ENCODE data around the gene MYO1F.
"Not testable (repeated sequence)": the region's sequence is repeated elsewhere in the genome, so short reads cannot be mapped to it uniquely, and the experiment has no call there.

The MYO1F gene

GRCh38 chr19:8578642-8579265 lies 1.5 kb upstream of the MYO1F start:
- H3K27me3 ChIP-seq (ENCODE audit: insufficient read depth, low read length): no peaks in the 10 kb centered on the region
- H3K79me2 ChIP-seq (ENCODE audit: control insufficient read depth, insufficient read depth, low read length, unreplicated experiment): no peaks in the 10 kb centered on the region
- H2AFZ ChIP-seq (ENCODE audit: low read length, unreplicated experiment): no peak overlapping the region
- no peak overlapping the region for H3K27ac ChIP-seq (ENCODE audit: low read depth, low read length)
- peaks cover 8% of the 10 kb centered on the region for H3K4me1 ChIP-seq (ENCODE audit: control insufficient read depth, insufficient read depth, low read length, unreplicated experiment)
- H3K36me3 ChIP-seq (ENCODE audit: insufficient read depth, low read length): no peaks in the 10 kb centered on the region
- no peak overlapping the region for H3K4me3 ChIP-seq (ENCODE audit: low read depth, low read length)

- Histone ChIP-seq H2AFZ (ENCODE audit: low read length, unreplicated experiment) (no peak overlapping the region), H3K27ac (ENCODE audit: low read depth, low read length) (no peak overlapping the region), H3K4me3 (ENCODE audit: low read depth, low read length) (no peak overlapping the region), H3K36me3 (ENCODE audit: insufficient read depth, low read length) (no peaks in the 10 kb centered on the region), H3K27me3 (ENCODE audit: insufficient read depth, low read length) (no peaks in the 10 kb centered on the region), H3K4me1 (ENCODE audit: control insufficient read depth, insufficient read depth, low read length, unreplicated experiment) (peaks cover 8% of the 10 kb centered on the region), H3K79me2 (ENCODE audit: control insufficient read depth, insufficient read depth, low read length, unreplicated experiment) (no peaks in the 10 kb centered on the region)
These were observed 499 bp upstream of the MYO1F start for GRCh38 chr19:8577741-8578140.

- Histone ChIP-seq H3K4me1 (ENCODE audit: control insufficient read depth, insufficient read depth, low read length, unreplicated experiment) (peaks cover 8% of the 10 kb centered on the region), H3K27me3 (ENCODE audit: insufficient read depth, low read length) (no peaks in the 10 kb centered on the region), H3K79me2 (ENCODE audit: control insufficient read depth, insufficient read depth, low read length, unreplicated experiment) (no peaks in the 10 kb centered on the region), H3K36me3 (ENCODE audit: insufficient read depth, low read length) (no peaks in the 10 kb centered on the region), H3K4me3 (ENCODE audit: low read depth, low read length) (no peak overlapping the region), H2AFZ (ENCODE audit: low read length, unreplicated experiment) (no peak overlapping the region), H3K27ac (ENCODE audit: low read depth, low read length) (no peak overlapping the region)
These were observed 809 bp downstream of the MYO1F start for GRCh38 chr19:8576273-8576993.

- H3K36me3 ChIP-seq (ENCODE audit: insufficient read depth, low read length): no peaks in the 10 kb centered on the region
- 0 out of 2 replicates have a peak overlapping the region, but pooled peaks have one; percentile 21 for H3K4me3 ChIP-seq (ENCODE audit: low read depth, low read length)
- H3K4me1 ChIP-seq (ENCODE audit: control insufficient read depth, insufficient read depth, low read length, unreplicated experiment): peaks cover 15% of the 10 kb centered on the region
- no peaks in the 10 kb centered on the region for H3K79me2 ChIP-seq (ENCODE audit: control insufficient read depth, insufficient read depth, low read length, unreplicated experiment)
- no peak overlapping the region for H3K27ac ChIP-seq (ENCODE audit: low read depth, low read length)
- no peaks in the 10 kb centered on the region for H3K27me3 ChIP-seq (ENCODE audit: insufficient read depth, low read length)
- H2AFZ ChIP-seq (ENCODE audit: low read length, unreplicated experiment): no peak overlapping the region
These were observed 1.7 kb downstream of the MYO1F start for GRCh38 chr19:8575467-8575997.

GRCh38 chr19:8574619-8574922 lies 2.7 kb downstream of the MYO1F start:
- not testable (repeated sequence) for H3K4me3 ChIP-seq (ENCODE audit: low read depth, low read length); H3K27me3 ChIP-seq (ENCODE audit: insufficient read depth, low read length); H3K36me3 ChIP-seq (ENCODE audit: insufficient read depth, low read length); H3K27ac ChIP-seq (ENCODE audit: low read depth, low read length); H3K79me2 ChIP-seq (ENCODE audit: control insufficient read depth, insufficient read depth, low read length, unreplicated experiment); H2AFZ ChIP-seq (ENCODE audit: low read length, unreplicated experiment)
- H3K4me1 ChIP-seq (ENCODE audit: control insufficient read depth, insufficient read depth, low read length, unreplicated experiment): peaks cover 16% of the 10 kb centered on the region

GRCh38 chr19:8573316-8573715 lies 3.9 kb downstream of the MYO1F start:
- Histone ChIP-seq H3K79me2 (ENCODE audit: control insufficient read depth, insufficient read depth, low read length, unreplicated experiment) (no peaks in the 10 kb centered on the region), H3K27me3 (ENCODE audit: insufficient read depth, low read length) (no peaks in the 10 kb centered on the region), H3K4me3 (ENCODE audit: low read depth, low read length) (no peak overlapping the region), H2AFZ (ENCODE audit: low read length, unreplicated experiment) (no peak overlapping the region), H3K4me1 (ENCODE audit: control insufficient read depth, insufficient read depth, low read length, unreplicated experiment) (peaks cover 26% of the 10 kb centered on the region), H3K27ac (ENCODE audit: low read depth, low read length) (no peak overlapping the region), H3K36me3 (ENCODE audit: insufficient read depth, low read length) (no peaks in the 10 kb centered on the region)

- Histone ChIP-seq H3K36me3 (ENCODE audit: insufficient read depth, low read length) (no peaks in the 10 kb centered on the region), H3K79me2 (ENCODE audit: control insufficient read depth, insufficient read depth, low read length, unreplicated experiment) (no peaks in the 10 kb centered on the region), H3K27me3 (ENCODE audit: insufficient read depth, low read length) (no peaks in the 10 kb centered on the region), H3K27ac (ENCODE audit: low read depth, low read length) (peak overlapping the region; percentile 40), H3K4me3 (ENCODE audit: low read depth, low read length) (no peak overlapping the region), H3K4me1 (ENCODE audit: control insufficient read depth, insufficient read depth, low read length, unreplicated experiment) (peaks cover 25% of the 10 kb centered on the region), H2AFZ (ENCODE audit: low read length, unreplicated experiment) (no peak overlapping the region)
These were observed 6.2 kb downstream of the MYO1F start for GRCh38 chr19:8571006-8571411.

- H3K4me1 ChIP-seq (ENCODE audit: control insufficient read depth, insufficient read depth, low read length, unreplicated experiment): peaks cover 18% of the 10 kb centered on the region
- H3K79me2 ChIP-seq (ENCODE audit: control insufficient read depth, insufficient read depth, low read length, unreplicated experiment): no peaks in the 10 kb centered on the region
- no peak overlapping the region for H3K27ac ChIP-seq (ENCODE audit: low read depth, low read length)
- H3K36me3 ChIP-seq (ENCODE audit: insufficient read depth, low read length): no peaks in the 10 kb centered on the region
- no peak overlapping the region for H2AFZ ChIP-seq (ENCODE audit: low read length, unreplicated experiment)
- H3K27me3 ChIP-seq (ENCODE audit: insufficient read depth, low read length): no peaks in the 10 kb centered on the region
- no peak overlapping the region for H3K4me3 ChIP-seq (ENCODE audit: low read depth, low read length)
These were observed 8.0 kb downstream of the MYO1F start for GRCh38 chr19:8569066-8569771.

GRCh38 chr19:8567522-8568172 lies 9.6 kb downstream of the MYO1F start:
- no peak overlapping the region for H3K4me3 ChIP-seq (ENCODE audit: low read depth, low read length)
- no peak overlapping the region for H3K27ac ChIP-seq (ENCODE audit: low read depth, low read length)
- H3K36me3 ChIP-seq (ENCODE audit: insufficient read depth, low read length): no peaks in the 10 kb centered on the region
- no peak overlapping the region for H2AFZ ChIP-seq (ENCODE audit: low read length, unreplicated experiment)
- H3K79me2 ChIP-seq (ENCODE audit: control insufficient read depth, insufficient read depth, low read length, unreplicated experiment): no peaks in the 10 kb centered on the region
- H3K4me1 ChIP-seq (ENCODE audit: control insufficient read depth, insufficient read depth, low read length, unreplicated experiment): peaks cover 18% of the 10 kb centered on the region
- no peaks in the 10 kb centered on the region for H3K27me3 ChIP-seq (ENCODE audit: insufficient read depth, low read length)

GRCh38 chr19:8566855-8567254 lies 10.4 kb downstream of the MYO1F start:
- H3K27ac ChIP-seq (ENCODE audit: low read depth, low read length): no peak overlapping the region
- H2AFZ ChIP-seq (ENCODE audit: low read length, unreplicated experiment): no peak overlapping the region
- no peaks in the 10 kb centered on the region for H3K36me3 ChIP-seq (ENCODE audit: insufficient read depth, low read length)
- H3K79me2 ChIP-seq (ENCODE audit: control insufficient read depth, insufficient read depth, low read length, unreplicated experiment): no peaks in the 10 kb centered on the region
- H3K27me3 ChIP-seq (ENCODE audit: insufficient read depth, low read length): no peaks in the 10 kb centered on the region
- H3K4me1 ChIP-seq (ENCODE audit: control insufficient read depth, insufficient read depth, low read length, unreplicated experiment): peaks cover 18% of the 10 kb centered on the region
- no peak overlapping the region for H3K4me3 ChIP-seq (ENCODE audit: low read depth, low read length)

All from ACC112 (cell line).